Panc1 (cell line): ENCODE data around the gene MET.
"Not testable (repeated sequence)": the region's sequence is repeated elsewhere in the genome, so short reads cannot be mapped to it uniquely, and the experiment has no call there.

Experiments used
- CTCF ChIP-seq: fragments of 450-650 bp; IDR thresholded peaks from 2 replicates; pipeline ENCODE4 v1.5.1; 2017; ENCODE audit warnings: mild to moderate bottlenecking
- POLR2AphosphoS5 ChIP-seq: IDR thresholded peaks from 2 replicates; pipeline ENCODE4 v1.6.1; 2012; ENCODE audit warnings: mild to moderate bottlenecking, low read depth, low read length, moderate library complexity
- REST ChIP-seq, 2 experiments: IDR thresholded peaks; 2 replicates each; pipeline ENCODE4 v1.6.1; 2011 to 2012; ENCODE audit warnings: low read depth in 2 of 2, control low read depth in 1 of 2, low read length in 1 of 2, mild to moderate bottlenecking in 1 of 2, moderate library complexity in 1 of 2; ENCODE audit not compliant: insufficient read depth in 1 of 2

GRCh38 chr7:116813371-116813770 lies 141.4 kb downstream of the MET start:
- not testable (repeated sequence) for TF ChIP-seq CTCF; REST (IDR thresholded peaks at IDR 0.05; ENCODE audit: insufficient read depth in 1 of 2, low read depth in 2 of 2, low read length in 1 of 2); POLR2AphosphoS5
